ENCODE data around the gene FREM2. TPM values are rescaled to one million over a fixed set of nuclear protein-coding genes. Genes with fewer than 3 reads are reported as not detected.

FREM2 gene
- total RNA-seq, 3 donors from 2014 or later, result 0.33 to 0.96 (median 0.59) TPM

- TF ChIP-seq POLR2AphosphoS5 (IDR thresholded peaks at IDR 0.05), result no peak
- no peak for TF ChIP-seq POLR2A (IDR thresholded peaks at IDR 0.05)
- TF ChIP-seq CTCF (IDR thresholded peaks at IDR 0.05), result no peak
Observed at GRCh38 chr13:38664906-38665305, 22.0 kb upstream of the FREM2 start.

GRCh38 chr13:38667526-38668109 is 19.3 kb upstream of the FREM2 start:
- DNase-seq (ENCODE audit: low spot score in 2 of 2), result no peak
- Histone ChIP-seq H3K36me3 (no peaks in the 10 kb centered on the region), H3K4me3 (no peak overlapping the region), H3K27me3 (no peaks in the 10 kb centered on the region), H3K27ac (no peak overlapping the region), H3K9me3 (no peaks in the 10 kb centered on the region), H3K4me1 (no peaks in the 10 kb centered on the region)
- TF ChIP-seq CTCF (IDR thresholded peaks at IDR 0.05), result no peak
- TF ChIP-seq POLR2AphosphoS5 (IDR thresholded peaks at IDR 0.05), result no peak
- no peak for TF ChIP-seq POLR2A (IDR thresholded peaks at IDR 0.05)
- intact Hi-C loops (cut with DNase I; ENCODE audit: low total_unique reads), result no loop called here

More at GRCh38 chr13:38664906-38665305, 22.0 kb upstream of the FREM2 start:
- Histone ChIP-seq H3K27ac (no peak overlapping the region), H3K36me3 (no peaks in the 10 kb centered on the region), H3K27me3 (no peaks in the 10 kb centered on the region), H3K4me1 (no peaks in the 10 kb centered on the region), H3K4me3 (no peak overlapping the region), H3K9me3 (no peaks in the 10 kb centered on the region)
- DNase-seq (ENCODE audit: low spot score in 2 of 2), result no peak
- intact Hi-C loops (cut with DNase I; ENCODE audit: low total_unique reads), result no loop called here

GRCh38 chr13:38669234-38669964 is 17.5 kb upstream of the FREM2 start:
- no peak overlapping the region for H3K27ac ChIP-seq
- H3K4me1 ChIP-seq, result no peaks in the 10 kb centered on the region
- no peaks in the 10 kb centered on the region for H3K36me3 ChIP-seq
- intact Hi-C loops (cut with DNase I; ENCODE audit: low total_unique reads), result no loop called here
- H3K4me3 ChIP-seq, result no peak overlapping the region
- TF ChIP-seq POLR2A (IDR thresholded peaks at IDR 0.05) (no peak), POLR2AphosphoS5 (IDR thresholded peaks at IDR 0.05) (no peak), CTCF (IDR thresholded peaks at IDR 0.05) (no peak)
- H3K27me3 ChIP-seq, result no peaks in the 10 kb centered on the region
- no peaks in the 10 kb centered on the region for H3K9me3 ChIP-seq
- no peak for DNase-seq (ENCODE audit: low spot score in 2 of 2)

GRCh38 chr13:38670627-38671026 is 16.2 kb upstream of the FREM2 start:
- no peak for DNase-seq (ENCODE audit: low spot score in 2 of 2)
- Histone ChIP-seq H3K4me1 (no peaks in the 10 kb centered on the region), H3K4me3 (no peak overlapping the region), H3K36me3 (no peaks in the 10 kb centered on the region), H3K9me3 (no peaks in the 10 kb centered on the region), H3K27me3 (no peaks in the 10 kb centered on the region), H3K27ac (no peak overlapping the region)
- intact Hi-C loops (cut with DNase I; ENCODE audit: low total_unique reads), result no loop called here
- no peak for TF ChIP-seq POLR2A (IDR thresholded peaks at IDR 0.05)
- no peak for TF ChIP-seq CTCF (IDR thresholded peaks at IDR 0.05)
- TF ChIP-seq POLR2AphosphoS5 (IDR thresholded peaks at IDR 0.05), result no peak

GRCh38 chr13:38671980-38672379 is 14.9 kb upstream of the FREM2 start:
- no peak for TF ChIP-seq CTCF (IDR thresholded peaks at IDR 0.05)
- no peak for TF ChIP-seq POLR2AphosphoS5 (IDR thresholded peaks at IDR 0.05)
- TF ChIP-seq POLR2A (IDR thresholded peaks at IDR 0.05), result no peak

More at GRCh38 chr13:38671980-38672379, 14.9 kb upstream of the FREM2 start:
- Histone ChIP-seq H3K4me1 (no peaks in the 10 kb centered on the region), H3K4me3 (no peak overlapping the region), H3K36me3 (no peaks in the 10 kb centered on the region), H3K27ac (no peak overlapping the region), H3K9me3 (no peaks in the 10 kb centered on the region), H3K27me3 (no peaks in the 10 kb centered on the region)
- no peak for DNase-seq (ENCODE audit: low spot score in 2 of 2)
- intact Hi-C loops (cut with DNase I; ENCODE audit: low total_unique reads), result no loop called here

Measured in breast epithelium (tissue), 4 donors.